ENCODE measurements around the gene ANKRD35.

Gene ANKRD35

DNA sequence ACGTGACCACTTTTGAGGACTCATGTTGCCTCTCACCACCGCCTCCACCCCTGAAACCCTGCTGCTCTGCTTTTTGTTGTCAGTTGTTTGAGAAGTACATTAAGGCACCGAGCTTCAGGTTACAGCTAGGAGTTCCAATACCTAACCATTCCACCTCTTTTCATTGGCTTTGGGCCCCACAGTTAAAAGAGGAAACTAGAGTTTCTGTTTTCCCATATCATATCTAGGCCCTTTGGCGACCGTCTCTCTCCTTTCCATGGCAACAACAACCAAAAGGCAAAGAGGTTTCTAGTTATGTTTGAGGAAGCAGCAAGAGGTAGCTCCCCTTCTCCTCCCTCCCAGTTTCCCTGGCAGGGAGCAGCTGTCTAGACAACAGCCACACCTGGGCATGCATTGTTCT is 5.9 kb downstream of the ANKRD35 start:
- H3K27ac ChIP-seq: no peak overlapping the region
- TF ChIP-seq, protein P1, sequence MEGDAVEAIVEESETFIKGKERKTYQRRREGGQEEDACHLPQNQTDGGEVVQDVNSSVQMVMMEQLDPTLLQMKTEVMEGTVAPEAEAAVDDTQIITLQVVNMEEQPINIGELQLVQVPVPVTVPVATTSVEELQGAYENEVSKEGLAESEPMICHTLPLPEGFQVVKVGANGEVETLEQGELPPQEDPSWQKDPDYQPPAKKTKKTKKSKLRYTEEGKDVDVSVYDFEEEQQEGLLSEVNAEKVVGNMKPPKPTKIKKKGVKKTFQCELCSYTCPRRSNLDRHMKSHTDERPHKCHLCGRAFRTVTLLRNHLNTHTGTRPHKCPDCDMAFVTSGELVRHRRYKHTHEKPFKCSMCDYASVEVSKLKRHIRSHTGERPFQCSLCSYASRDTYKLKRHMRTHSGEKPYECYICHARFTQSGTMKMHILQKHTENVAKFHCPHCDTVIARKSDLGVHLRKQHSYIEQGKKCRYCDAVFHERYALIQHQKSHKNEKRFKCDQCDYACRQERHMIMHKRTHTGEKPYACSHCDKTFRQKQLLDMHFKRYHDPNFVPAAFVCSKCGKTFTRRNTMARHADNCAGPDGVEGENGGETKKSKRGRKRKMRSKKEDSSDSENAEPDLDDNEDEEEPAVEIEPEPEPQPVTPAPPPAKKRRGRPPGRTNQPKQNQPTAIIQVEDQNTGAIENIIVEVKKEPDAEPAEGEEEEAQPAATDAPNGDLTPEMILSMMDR (conservative IDR thresholded peaks at IDR 0.05): no peak

DNA sequence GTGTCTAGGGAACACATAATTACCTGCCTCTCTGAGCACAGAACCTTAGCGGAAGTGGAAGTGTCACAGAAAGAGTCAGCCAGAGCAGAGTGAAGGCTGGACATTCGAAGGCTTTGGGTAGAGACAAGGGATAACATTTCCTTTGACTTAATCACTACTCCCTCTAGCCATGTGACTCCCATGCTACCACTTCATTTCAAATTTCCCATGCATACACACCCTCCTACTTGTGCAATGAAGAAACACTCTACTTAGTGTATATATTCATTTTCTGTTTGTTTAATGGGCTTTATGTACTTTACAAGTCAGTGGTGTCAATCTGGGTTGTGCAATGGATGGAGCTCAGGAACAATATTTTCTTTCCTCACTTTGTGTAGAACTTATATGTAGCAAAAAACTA is 6.9 kb downstream of the ANKRD35 start:
- TF ChIP-seq, protein P1 (conservative IDR thresholded peaks at IDR 0.05): no peak
- no peak overlapping the region for H3K27ac ChIP-seq

DNA sequence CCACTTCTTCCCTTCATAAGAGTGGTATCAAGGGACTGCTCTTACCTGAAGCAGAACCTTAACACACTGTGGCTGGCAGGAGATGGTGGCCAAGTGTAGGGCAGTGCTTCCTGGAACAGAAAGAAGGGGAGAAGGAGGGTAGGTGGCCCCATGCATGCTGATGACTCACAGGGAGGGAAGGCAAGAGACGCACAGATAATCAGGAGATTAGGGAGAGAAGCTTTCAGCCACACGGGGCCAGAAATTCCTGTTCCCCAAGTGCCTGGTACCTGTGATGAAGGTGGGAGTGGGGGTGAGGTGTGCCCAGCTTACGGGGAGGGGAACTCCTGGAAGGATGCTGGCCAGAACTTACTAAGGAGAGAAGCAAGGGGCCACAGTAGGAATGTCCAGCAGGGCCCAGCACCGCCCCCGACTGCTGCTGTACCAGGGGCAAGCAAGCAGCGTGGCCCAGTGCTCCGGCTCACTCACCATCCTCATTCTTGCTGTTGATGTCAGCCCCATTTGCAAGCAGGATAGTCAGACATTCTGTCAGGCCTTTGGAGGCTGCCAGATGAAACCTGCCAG is 7.7 kb downstream of the ANKRD35 start:
- TF ChIP-seq, protein P1 (conservative IDR thresholded peaks at IDR 0.05): no peak
- no peak overlapping the region for H3K27ac ChIP-seq

DNA sequence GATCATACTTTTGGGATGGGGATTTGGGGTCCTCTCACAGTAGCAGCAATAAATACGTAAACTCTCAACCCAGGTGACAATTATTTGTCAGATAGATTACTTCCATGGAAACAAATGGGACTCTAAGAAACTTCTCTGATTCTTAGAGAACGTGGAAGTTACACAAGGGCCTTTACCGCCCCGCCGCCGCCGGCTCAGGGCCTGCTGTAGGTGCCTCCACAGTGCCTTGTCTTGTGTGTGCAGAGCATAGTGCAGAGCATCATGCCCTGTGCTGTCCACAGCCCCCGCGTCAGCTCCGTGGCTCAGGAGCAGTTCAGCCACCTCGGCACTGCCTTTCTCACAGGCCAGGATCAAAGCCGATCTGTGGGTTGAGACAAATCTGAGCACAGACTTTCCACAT is 11.0 kb downstream of the ANKRD35 start:
- TF ChIP-seq, protein P1 (conservative IDR thresholded peaks at IDR 0.05): no peak
- no peak overlapping the region for H3K27ac ChIP-seq

DNA sequence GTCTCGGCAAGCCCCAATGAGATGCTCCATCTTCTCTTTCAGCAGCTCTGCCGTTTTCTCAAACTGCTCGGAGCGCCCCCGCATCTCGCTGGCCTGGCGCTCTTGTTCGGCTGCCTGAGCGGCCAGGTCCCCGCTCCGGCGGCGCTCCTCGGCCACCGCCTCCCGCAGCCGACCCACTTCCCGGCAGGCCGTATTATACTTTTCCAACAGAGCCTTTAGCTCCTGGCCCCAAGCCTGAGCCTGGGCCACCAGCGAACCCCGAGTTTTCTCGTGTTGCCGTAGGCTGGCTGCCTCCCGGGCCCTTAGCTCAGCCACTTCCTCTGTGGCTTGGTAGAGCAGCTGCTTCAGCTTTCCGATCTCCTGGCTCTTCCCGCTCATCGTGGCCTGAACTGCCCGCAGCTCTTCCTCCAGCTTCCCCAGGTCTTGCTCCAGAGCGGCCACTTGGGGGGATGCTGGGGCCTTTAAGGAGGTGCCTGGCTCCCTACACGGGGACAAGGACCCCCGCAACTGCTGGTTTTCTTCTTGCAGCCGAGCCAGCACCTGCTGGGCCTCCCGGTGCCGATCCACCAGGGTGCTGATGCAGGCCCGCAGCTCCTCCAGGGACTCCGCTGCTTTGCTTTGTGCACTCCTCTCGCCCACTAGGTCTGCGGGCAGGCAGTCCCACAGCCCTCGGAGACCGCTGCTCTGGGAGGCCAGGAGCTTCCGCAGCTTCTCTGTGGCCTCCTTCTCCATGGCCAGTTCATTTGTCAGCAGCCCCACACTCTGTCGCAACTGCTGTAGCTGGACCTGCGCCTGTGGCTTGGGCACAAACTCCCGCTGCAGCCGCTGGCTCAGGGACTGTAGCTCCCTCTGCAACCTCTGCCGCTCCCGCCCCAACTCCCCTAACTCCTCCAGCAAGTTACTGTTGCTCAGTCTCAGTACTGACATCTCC is 13.4 kb downstream of the ANKRD35 start:
- TF ChIP-seq, protein P1 (conservative IDR thresholded peaks at IDR 0.05): no peak
- H3K27ac ChIP-seq: no peak overlapping the region

DNA sequence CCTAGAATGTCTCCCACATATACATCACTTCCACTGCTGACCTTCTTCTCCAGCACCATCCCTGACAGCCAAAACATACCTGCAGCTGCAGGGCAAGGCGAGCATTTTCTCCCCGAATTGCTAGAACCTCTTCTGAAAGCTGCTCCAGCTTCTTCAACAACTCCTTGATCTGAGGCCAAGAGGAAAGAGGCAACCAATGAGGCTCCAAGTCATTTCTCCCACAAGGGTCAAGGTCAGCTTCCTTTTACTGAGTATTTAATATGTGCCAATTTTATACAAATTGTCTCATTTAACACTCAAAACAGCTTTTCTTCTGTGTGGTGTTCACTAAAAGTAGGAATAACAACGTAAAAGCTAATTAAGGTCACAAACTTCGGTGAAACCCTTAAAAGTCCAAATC is 17.4 kb downstream of the ANKRD35 start:
- no peak overlapping the region for H3K27ac ChIP-seq
- TF ChIP-seq, protein P1 (conservative IDR thresholded peaks at IDR 0.05): no peak

DNA sequence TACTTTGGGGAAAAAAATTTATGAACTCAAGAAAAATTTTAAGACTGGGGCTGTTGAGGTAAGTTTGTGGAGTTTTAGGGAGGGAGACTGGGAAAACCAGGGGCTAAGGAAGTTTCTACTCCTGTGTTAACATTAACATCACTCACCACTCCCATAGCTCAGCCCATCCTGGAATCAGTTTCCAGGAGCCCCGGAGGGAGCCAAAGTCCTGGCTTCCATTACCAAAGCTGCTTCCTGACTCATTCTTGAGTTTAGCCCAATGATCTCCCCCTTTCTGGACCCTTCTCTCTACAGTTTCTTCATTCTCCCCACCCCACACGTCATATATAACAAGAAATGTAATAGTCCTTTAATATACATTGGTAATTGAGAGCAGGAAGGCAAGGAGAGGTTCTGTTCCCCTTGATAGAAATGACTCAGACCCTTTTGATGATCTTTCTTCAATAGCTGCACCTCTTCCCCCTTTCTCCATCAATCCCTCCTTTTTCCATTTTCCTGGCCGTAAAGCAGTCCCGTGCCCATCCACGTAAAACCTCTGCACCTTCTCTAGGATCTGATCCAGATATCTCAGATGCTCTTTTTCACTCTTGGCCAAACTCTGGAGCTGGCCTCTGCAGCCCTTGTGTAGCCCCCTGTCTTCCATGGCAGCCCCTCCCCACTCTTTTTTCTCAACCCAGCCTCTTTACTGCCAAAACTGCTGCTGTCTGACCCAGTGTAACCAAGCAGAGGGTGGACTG is 22.2 kb downstream of the ANKRD35 start:
- TF ChIP-seq, protein P1 (conservative IDR thresholded peaks at IDR 0.05): no peak
- H3K27ac ChIP-seq: no peak overlapping the region
